ENCODE data around the gene DKK2.

GRCh38 chr4:106951891-106952290 is 84.2 kb downstream of the DKK2 start:
- TF ChIP-seq CTCF (IDR thresholded peaks at IDR 0.05; ENCODE audit: low read depth, low read length) (no peak), POLR2A (IDR thresholded peaks at IDR 0.05; ENCODE audit: extremely low read depth, insufficient read length) (no peak), MYC (IDR thresholded peaks at IDR 0.05; ENCODE audit: low read depth, low read length) (no peak)
